ENCODE data around the gene PCDHGA5. TPM values are rescaled to one million over a fixed set of nuclear protein-coding genes. Genes with fewer than 3 reads are reported as not detected.

Gene PCDHGA5
- total and polyA plus RNA-seq, 2 of the 8 experiments (the other 6 are each of a cell fraction or from before 2014, with no cell fraction given) = 1.1 to 1.3 TPM

GRCh38 chr5:141382469-141383294 lies 18.7 kb downstream of the PCDHGA5 start, which contains the start of gene PCDHGA7:
Gene PCDHGA7 (plus strand): TSS chr5:141382742. CDS start chr5:141382900, 158 bp downstream.
- no peak within 1 kb of the TSS for H2BK120ac ChIP-seq (replicated peaks; ENCODE audit: low read depth, low read length)
- H3K4me2 ChIP-seq (ENCODE audit: insufficient read depth in 1 of 2, low read depth in 2 of 2, low read length in 2 of 2) = no peak within 1 kb of the TSS
- FAIRE-seq (no peak), DNase-seq (ENCODE audit: low read depth in 1 of 2, low spot score in 2 of 2) (no peak)
- no peak within 1 kb of the TSS for H2BK5ac ChIP-seq (ENCODE audit: low read depth, low read length)
- ChIA-PET CTCF (ENCODE audit: partially characterized antibody) (interaction anchor here (0.7 to 1.0 kb wide), 3 partner anchors 27 to 160 kb away, joined by 3 to 4 read pairs (median 3); partner anchors contain the start of gene PCDHB14), POLR2A (ENCODE audit: partially characterized antibody) (no interaction called here)
- H3K14ac ChIP-seq (ENCODE audit: insufficient read length) = no peak within 1 kb of the TSS
- H2AK5ac ChIP-seq (ENCODE audit: low read depth, low read length) = no peak within 1 kb of the TSS
- no peak within 1 kb of the TSS for H3K4ac ChIP-seq (replicated peaks; ENCODE audit: insufficient read length, low read depth, low read length)
- no peak within 1 kb of the TSS for H2BK15ac ChIP-seq (ENCODE audit: low read length)
- H3K36me3 ChIP-seq (ENCODE audit: control insufficient read depth in 2 of 4, insufficient read depth in 4 of 4, low read length in 3 of 4) = no peaks in the 10 kb centered on the region; a peak in 1 of 8 replicates
- H3K79me2 ChIP-seq (ENCODE audit: control insufficient read depth in 1 of 2, insufficient read depth in 2 of 2, low read length in 2 of 2) = no peaks in the 10 kb centered on the region
- no peak within 1 kb of the TSS for H2BK12ac ChIP-seq (ENCODE audit: low read depth, low read length)
- H3K4me3 ChIP-seq (ENCODE audit: extremely low read depth in 1 of 4, insufficient read depth in 2 of 4, low read depth in 3 of 4, low read length in 4 of 4) = no peak within 1 kb of the TSS
- H3K9ac ChIP-seq (replicated peaks in 1 of 4; ENCODE audit: extremely low read depth in 1 of 4, low read depth in 3 of 4, low read length in 3 of 4) = no peak within 1 kb of the TSS
- H3K27me3 ChIP-seq (replicated peaks in 1 of 4; ENCODE audit: control insufficient read depth in 3 of 4, extremely low read depth in 1 of 4, insufficient read depth in 3 of 4, low read length in 3 of 4) = no peaks in the 10 kb centered on the region
- no peak within 1 kb of the TSS for H2BK20ac ChIP-seq (ENCODE audit: low read length)
- H3K56ac ChIP-seq (replicated peaks; ENCODE audit: insufficient read length, low read depth, low read length) = no peak within 1 kb of the TSS
- no peak within 1 kb of the TSS for H4K5ac ChIP-seq (ENCODE audit: insufficient read length, low read depth, low read length)
- no peaks in the 10 kb centered on the region for H3K79me1 ChIP-seq (ENCODE audit: low read depth, low read length)
- no peak within 1 kb of the TSS for H2AFZ ChIP-seq (ENCODE audit: low read length)
- H4K91ac ChIP-seq (replicated peaks; ENCODE audit: insufficient read length, low read length) = no peak within 1 kb of the TSS
- H3K23me2 ChIP-seq (ENCODE audit: low read depth, low read length) = no peaks in the 10 kb centered on the region; the same call in 1 of the 2 replicates
- no peak within 1 kb of the TSS for H3K18ac ChIP-seq (ENCODE audit: extremely low read depth, low read length)
- no peak within 1 kb of the TSS; the same call in 1 of the 2 replicates for H4K8ac ChIP-seq (ENCODE audit: extremely low read depth, insufficient read depth, low read length)
- no peaks in the 10 kb centered on the region for H3K4me1 ChIP-seq (replicated peaks in 1 of 4; ENCODE audit: control insufficient read depth in 3 of 4, insufficient read depth in 4 of 4, low read length in 3 of 4)
- peaks cover 22 to 26% of the 10 kb centered on the region in 2 experiments for H3K9me3 ChIP-seq (ENCODE audit: insufficient read depth in 2 of 2, low read depth in 1 of 2, low read length in 1 of 2)
- WGBS, 2 experiments (ENCODE audit: extremely low coverage in 1 of 2, insufficient coverage in 1 of 2, insufficient read length in 1 of 2, insufficient replicate concordance in 2 of 2, low coverage in 1 of 2, low lambda C conversion rate in 2 of 2, missing lambda C conversion rate in 1 of 2) = 95% methylated on average over 37 of the region's 37 CpGs; no CpG with 5 or more reads in 1 of the 2 experiments
- H4K20me1 ChIP-seq (replicated peaks in 1 of 2; ENCODE audit: control insufficient read depth in 1 of 2, insufficient read depth in 2 of 2, low read length in 2 of 2) = no peaks in the 10 kb centered on the region
- H3K23ac ChIP-seq (ENCODE audit: insufficient read length) = no peak within 1 kb of the TSS
- H3K27ac ChIP-seq (ENCODE audit: low read depth, low read length) = no peak within 1 kb of the TSS
- TF ChIP-seq YY1 (IDR thresholded peaks at IDR 0.05; ENCODE audit: low read depth, low read length) = no peak
- TF ChIP-seq RBBP5 (IDR thresholded peaks at IDR 0.05; ENCODE audit: borderline replicate concordance, low read depth, low read length) = no peak
- TF ChIP-seq RFX5 (IDR thresholded peaks at IDR 0.05; ENCODE audit: borderline replicate concordance, low read depth, low read length) = no peak
- TF ChIP-seq CBX5 (IDR thresholded peaks at IDR 0.05; ENCODE audit: low read depth, low read length) = no peak
- no peak for TF ChIP-seq CREB1 (IDR thresholded peaks at IDR 0.05)
- TF ChIP-seq PHF8 (conservative IDR thresholded peaks at IDR 0.05; ENCODE audit: low read depth, low read length) = no peak
- TF ChIP-seq E2F6 (IDR thresholded peaks at IDR 0.05) = no peak
- no peak for TF ChIP-seq SIRT6 (IDR thresholded peaks at IDR 0.05; ENCODE audit: low read length)
- TF ChIP-seq GTF2F1 (IDR thresholded peaks at IDR 0.05; ENCODE audit: borderline replicate concordance, low read depth, low read length) = no peak
- no peak for TF ChIP-seq EGR1 (IDR thresholded peaks at IDR 0.05; ENCODE audit: borderline replicate concordance, low read depth, low read length)
- TF ChIP-seq SP2 (IDR thresholded peaks at IDR 0.05; ENCODE audit: low read length) = no peak
- no peak for TF ChIP-seq TCF12 (IDR thresholded peaks at IDR 0.05; ENCODE audit: low read depth, low read length)
- TF ChIP-seq TEAD4 (IDR thresholded peaks at IDR 0.05; ENCODE audit: low read depth, low read length) = no peak

All from H1 (cell line).